ENCODE data around the gene ALDH3A2.

Gene ALDH3A2

GRCh38 chr17:19645734-19646201 is 2.8 kb upstream of the ALDH3A2 start:
- TF ChIP-seq, protein P1, sequence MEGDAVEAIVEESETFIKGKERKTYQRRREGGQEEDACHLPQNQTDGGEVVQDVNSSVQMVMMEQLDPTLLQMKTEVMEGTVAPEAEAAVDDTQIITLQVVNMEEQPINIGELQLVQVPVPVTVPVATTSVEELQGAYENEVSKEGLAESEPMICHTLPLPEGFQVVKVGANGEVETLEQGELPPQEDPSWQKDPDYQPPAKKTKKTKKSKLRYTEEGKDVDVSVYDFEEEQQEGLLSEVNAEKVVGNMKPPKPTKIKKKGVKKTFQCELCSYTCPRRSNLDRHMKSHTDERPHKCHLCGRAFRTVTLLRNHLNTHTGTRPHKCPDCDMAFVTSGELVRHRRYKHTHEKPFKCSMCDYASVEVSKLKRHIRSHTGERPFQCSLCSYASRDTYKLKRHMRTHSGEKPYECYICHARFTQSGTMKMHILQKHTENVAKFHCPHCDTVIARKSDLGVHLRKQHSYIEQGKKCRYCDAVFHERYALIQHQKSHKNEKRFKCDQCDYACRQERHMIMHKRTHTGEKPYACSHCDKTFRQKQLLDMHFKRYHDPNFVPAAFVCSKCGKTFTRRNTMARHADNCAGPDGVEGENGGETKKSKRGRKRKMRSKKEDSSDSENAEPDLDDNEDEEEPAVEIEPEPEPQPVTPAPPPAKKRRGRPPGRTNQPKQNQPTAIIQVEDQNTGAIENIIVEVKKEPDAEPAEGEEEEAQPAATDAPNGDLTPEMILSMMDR (IDR thresholded peaks at IDR 0.05; ENCODE audit: low read depth, low read length), result peak; percentile 63
- TF ChIP-seq EZH2phosphoT487 (IDR thresholded peaks at IDR 0.05; ENCODE audit: low read depth), result no peak
- no peaks in the 10 kb centered on the region for H4K20me1 ChIP-seq (ENCODE audit: insufficient read depth, low read length)
- peak overlapping the region; percentile 22; the same call in 1 of the 2 replicates for H3K4me2 ChIP-seq (ENCODE audit: low read length)
- no peak overlapping the region for H3K4me3 ChIP-seq (ENCODE audit: low read length)
- no peaks in the 10 kb centered on the region for H3K36me3 ChIP-seq (replicated peaks; ENCODE audit: low read depth, low read length)
- H3K27me3 ChIP-seq (ENCODE audit: low read depth, low read length), result no peaks in the 10 kb centered on the region
- no peak overlapping the region for H2AFZ ChIP-seq (ENCODE audit: low read depth, low read length)
- no peaks in the 10 kb centered on the region for H3K79me2 ChIP-seq (ENCODE audit: low read length)
- no peak overlapping the region for H3K27ac ChIP-seq (ENCODE audit: low read length)
- peaks cover 6% of the 10 kb centered on the region for H3K4me1 ChIP-seq (ENCODE audit: low read length)
- H3K9ac ChIP-seq (ENCODE audit: low read length), result no peak overlapping the region
- H3K9me3 ChIP-seq (ENCODE audit: insufficient read depth, low read length), result no peaks in the 10 kb centered on the region

DNA sequence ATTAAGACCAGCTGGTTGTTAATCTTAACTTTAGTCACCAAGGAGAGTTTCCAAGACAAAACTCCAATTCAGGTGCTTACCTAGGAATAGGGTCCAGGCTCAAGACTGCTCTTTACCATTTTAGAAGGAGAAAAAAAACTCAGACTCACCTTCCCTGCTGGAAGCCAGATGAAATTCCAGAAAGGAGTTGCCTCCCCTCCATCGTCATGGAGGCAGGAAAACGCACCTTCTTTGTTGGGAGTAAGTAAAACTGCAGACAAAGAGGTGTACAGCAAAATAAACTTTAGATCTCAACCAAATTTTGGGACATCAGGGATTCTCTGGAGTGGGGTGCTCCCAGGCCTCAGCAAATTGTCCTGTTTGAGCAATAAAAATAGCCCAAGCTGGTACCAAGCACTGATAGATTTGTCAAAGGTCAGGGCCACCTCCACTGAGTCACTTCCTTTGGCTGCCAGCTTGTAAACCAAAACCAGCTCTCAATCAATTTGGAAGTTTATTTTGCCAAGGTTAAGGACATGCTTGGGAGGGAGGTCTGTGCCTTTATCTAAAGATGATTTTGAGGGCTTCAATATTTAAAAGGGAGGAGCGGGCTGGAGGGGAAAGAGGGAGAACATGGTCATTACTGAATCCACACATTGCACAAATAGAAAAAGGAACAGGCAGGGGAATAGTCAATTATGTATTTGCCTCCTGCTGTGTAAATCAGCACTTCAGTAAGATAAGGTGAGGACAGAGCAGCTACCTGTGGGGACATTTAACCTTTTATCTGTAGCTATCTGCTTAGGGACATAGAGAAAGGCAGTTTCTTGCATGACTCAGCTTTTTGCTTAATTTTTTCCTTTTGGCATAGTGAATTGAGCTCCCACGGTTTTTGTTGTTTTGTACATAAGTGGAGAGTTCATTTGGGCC is 1.5 kb upstream of the ALDH3A2 start:
- Histone ChIP-seq H3K4me2 (ENCODE audit: low read length) (peak overlapping the region; percentile 73), H3K36me3 (replicated peaks; ENCODE audit: low read depth, low read length) (no peaks in the 10 kb centered on the region), H4K20me1 (ENCODE audit: insufficient read depth, low read length) (no peaks in the 10 kb centered on the region), H3K9me3 (ENCODE audit: insufficient read depth, low read length) (no peaks in the 10 kb centered on the region), H3K27ac (ENCODE audit: low read length) (no peak overlapping the region), H3K27me3 (ENCODE audit: low read depth, low read length) (no peaks in the 10 kb centered on the region), H3K4me1 (ENCODE audit: low read length) (peaks cover 6% of the 10 kb centered on the region), H2AFZ (ENCODE audit: low read depth, low read length) (no peak overlapping the region), H3K79me2 (ENCODE audit: low read length) (no peaks in the 10 kb centered on the region), H3K9ac (ENCODE audit: low read length) (peak overlapping the region; percentile 79; the same call in 1 of the 2 replicates), H3K4me3 (ENCODE audit: low read length) (0 out of 2 replicates have a peak overlapping the region, but pooled peaks have one; percentile 84)
- no peak for TF ChIP-seq EZH2phosphoT487 (IDR thresholded peaks at IDR 0.05; ENCODE audit: low read depth)
- TF ChIP-seq, protein P1 (IDR thresholded peaks at IDR 0.05; ENCODE audit: low read depth, low read length), result no peak

GRCh38 chr17:19647697-19648474 is 665 bp upstream of the ALDH3A2 start:
- TF ChIP-seq, protein P1 (IDR thresholded peaks at IDR 0.05; ENCODE audit: low read depth, low read length), result no peak
- TF ChIP-seq EZH2phosphoT487 (IDR thresholded peaks at IDR 0.05; ENCODE audit: low read depth), result no peak
- Histone ChIP-seq H3K79me2 (ENCODE audit: low read length) (no peaks in the 10 kb centered on the region), H3K27ac (ENCODE audit: low read length) (no peak overlapping the region), H3K27me3 (ENCODE audit: low read depth, low read length) (no peaks in the 10 kb centered on the region), H3K9me3 (ENCODE audit: insufficient read depth, low read length) (no peaks in the 10 kb centered on the region), H3K36me3 (replicated peaks; ENCODE audit: low read depth, low read length) (no peaks in the 10 kb centered on the region), H3K9ac (ENCODE audit: low read length) (peak overlapping the region; percentile 79), H3K4me3 (ENCODE audit: low read length) (peak overlapping the region; percentile 84), H3K4me1 (ENCODE audit: low read length) (peaks cover 6% of the 10 kb centered on the region), H2AFZ (ENCODE audit: low read depth, low read length) (peak overlapping the region; percentile 70), H3K4me2 (ENCODE audit: low read length) (peak overlapping the region; percentile 73), H4K20me1 (ENCODE audit: insufficient read depth, low read length) (no peaks in the 10 kb centered on the region)

DNA sequence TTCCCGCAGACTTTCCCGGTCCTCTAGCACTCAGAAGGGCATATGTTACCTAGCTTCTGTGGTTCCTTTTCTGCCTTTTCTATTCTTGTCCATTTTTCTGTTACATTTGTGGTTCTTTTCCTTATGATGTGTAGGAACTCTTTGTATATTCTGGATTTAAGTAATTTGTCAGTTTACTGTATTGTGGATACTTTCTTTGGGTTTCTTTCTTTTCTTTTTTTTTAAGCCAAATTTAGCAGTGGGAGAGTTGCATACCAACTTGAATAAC is 657 bp downstream of the ALDH3A2 start:
- TF ChIP-seq, protein P1 (IDR thresholded peaks at IDR 0.05; ENCODE audit: low read depth, low read length), result no peak
- TF ChIP-seq EZH2phosphoT487 (IDR thresholded peaks at IDR 0.05; ENCODE audit: low read depth), result no peak
- H3K27me3 ChIP-seq (ENCODE audit: low read depth, low read length), result no peaks in the 10 kb centered on the region
- H3K27ac ChIP-seq (ENCODE audit: low read length), result no peak overlapping the region
- no peak overlapping the region for H2AFZ ChIP-seq (ENCODE audit: low read depth, low read length)
- peaks cover 6% of the 10 kb centered on the region for H3K4me1 ChIP-seq (ENCODE audit: low read length)
- peak overlapping the region; percentile 84 for H3K4me3 ChIP-seq (ENCODE audit: low read length)
- peak overlapping the region; percentile 73 for H3K4me2 ChIP-seq (ENCODE audit: low read length)
- H3K9me3 ChIP-seq (ENCODE audit: insufficient read depth, low read length), result no peaks in the 10 kb centered on the region
- no peaks in the 10 kb centered on the region for H3K79me2 ChIP-seq (ENCODE audit: low read length)
- H4K20me1 ChIP-seq (ENCODE audit: insufficient read depth, low read length), result no peaks in the 10 kb centered on the region
- no peaks in the 10 kb centered on the region for H3K36me3 ChIP-seq (replicated peaks; ENCODE audit: low read depth, low read length)
- H3K9ac ChIP-seq (ENCODE audit: low read length), result peak overlapping the region; percentile 79

Data from OCI-LY3 (cell line).